GM19025 (cell line): ENCODE data around the gene PAX7.
"Not testable (repeated sequence)": the region's sequence is repeated elsewhere in the genome, so short reads cannot be mapped to it uniquely, and the experiment has no call there.

ENCODE experiments used
- ATAC-seq: cut with Tn5 transposase; IDR thresholded peaks from one replicate; pipeline ENCODE4 v1.9.1; 2021; ENCODE audit warnings: mild to moderate bottlenecking, low read depth, moderate library complexity; ENCODE audit not compliant: unreplicated experiment

The PAX7 gene

GRCh38 chr1:18630511-18631495 lies at the start of gene PAX7:
Gene PAX7 (plus strand): TSS chr1:18630846. CDS start chr1:18631604, 758 bp downstream.
- ATAC-seq = no peak

- no peak for ATAC-seq
These were observed 49.2 kb upstream of the PAX7 start for GRCh38 chr1:18581420-18581880.

- no peak for ATAC-seq
These were observed 47.8 kb upstream of the PAX7 start for GRCh38 chr1:18582890-18583289.

- no peak for ATAC-seq
These were observed 47.2 kb upstream of the PAX7 start for GRCh38 chr1:18583326-18583941.

- not testable (repeated sequence) for ATAC-seq
These were observed 44.6 kb upstream of the PAX7 start for GRCh38 chr1:18586016-18586415.

- ATAC-seq = no peak
These were observed 42.6 kb upstream of the PAX7 start for GRCh38 chr1:18588093-18588492.

GRCh38 chr1:18592368-18592767 lies 38.3 kb upstream of the PAX7 start:
- ATAC-seq = no peak

GRCh38 chr1:18597160-18598042 lies 33.2 kb upstream of the PAX7 start:
- no peak for ATAC-seq

- ATAC-seq = no peak
These were observed 31.6 kb upstream of the PAX7 start for GRCh38 chr1:18599086-18599485.

GRCh38 chr1:18599704-18600103 lies 30.9 kb upstream of the PAX7 start:
- ATAC-seq = no peak

GRCh38 chr1:18602533-18603211 lies 28.0 kb upstream of the PAX7 start:
- no peak for ATAC-seq

- no peak for ATAC-seq
These were observed 27.3 kb upstream of the PAX7 start for GRCh38 chr1:18603212-18603852.

- no peak for ATAC-seq
These were observed 24.0 kb upstream of the PAX7 start for GRCh38 chr1:18606443-18607288.

GRCh38 chr1:18607289-18607760 lies 23.3 kb upstream of the PAX7 start:
- ATAC-seq = no peak

GRCh38 chr1:18608534-18608933 lies 22.1 kb upstream of the PAX7 start:
- no peak for ATAC-seq

- ATAC-seq = no peak
These were observed 19.3 kb upstream of the PAX7 start for GRCh38 chr1:18611311-18611710.

- no peak for ATAC-seq
These were observed 18.6 kb upstream of the PAX7 start for GRCh38 chr1:18612073-18612472.

GRCh38 chr1:18614069-18614735 lies 16.4 kb upstream of the PAX7 start:
- no peak for ATAC-seq
